GM23338 (cell line): ENCODE measurements around the gene AKR1C8. TPM values are rescaled to one million over a fixed set of nuclear protein-coding genes. Genes with fewer than 3 reads are reported as not detected.

Experiments used
- ATAC-seq: fragments of 200-7000 bp; cut with Tn5 transposase; 3 replicates; pipeline ENCODE4 v1.9.1; 2020
- DNase-seq: peaks from one replicate; pipeline ENCODE4 v3.0.0-alpha.2; 2015; ENCODE audit warnings: low spot score
- H2AFZ ChIP-seq: fragments of 200-600 bp; sonication (generic); 2 replicates; pipeline ENCODE4 v1.8.0; 2016; ENCODE audit warnings: antibody characterized with exemption, mild to moderate bottlenecking, moderate library complexity
- H3F3A ChIP-seq: fragments of 200-600 bp; sonication (generic); replicated peaks from 2 replicates; pipeline ENCODE4 v1.8.0; 2017; ENCODE audit warnings: antibody characterized with exemption, mixed run types, low read depth
- H3K27ac ChIP-seq: fragments of 200-600 bp; sonication (generic); 2 replicates; pipeline ENCODE4 v1.6.1; 2016; ENCODE audit warnings: low read depth
- H3K27me3 ChIP-seq: fragments of 200-600 bp; sonication (generic); 2 replicates; pipeline ENCODE4 v1.8.0; 2016; ENCODE audit warnings: mild to moderate bottlenecking, mixed run types, moderate library complexity; ENCODE audit not compliant: insufficient read depth
- H3K36me3 ChIP-seq: fragments of 200-600 bp; sonication (generic); 2 replicates; pipeline ENCODE4 v1.8.0; 2016; ENCODE audit warnings: mild to moderate bottlenecking; ENCODE audit not compliant: insufficient read depth
- H3K4me1 ChIP-seq: fragments of 200-600 bp; sonication (generic); 2 replicates; pipeline ENCODE4 v1.8.0; 2016; ENCODE audit warnings: mild to moderate bottlenecking, moderate library complexity; ENCODE audit not compliant: insufficient read depth
- H3K4me2 ChIP-seq: fragments of 200-600 bp; sonication (generic); 2 replicates; pipeline ENCODE4 v1.7.1; 2017; ENCODE audit warnings: mixed run types
- H3K4me3 ChIP-seq: fragments of 200-600 bp; sonication (generic); 2 replicates; pipeline ENCODE4 v1.6.1; 2016; ENCODE audit warnings: mixed run types
- H3K79me2 ChIP-seq: fragments of 200-600 bp; sonication (generic); replicated peaks from 2 replicates; pipeline ENCODE4 v1.8.0; 2017; ENCODE audit warnings: mild to moderate bottlenecking; ENCODE audit not compliant: insufficient read depth
- H3K9me2 ChIP-seq: fragments of 200-600 bp; sonication (generic); 2 replicates; pipeline ENCODE4 v1.8.0; 2017; ENCODE audit not compliant: insufficient read depth
- H4K20me1 ChIP-seq: fragments of 200-600 bp; sonication (generic); replicated peaks from 2 replicates; pipeline ENCODE4 v1.8.0; 2017; ENCODE audit warnings: mild to moderate bottlenecking; ENCODE audit not compliant: insufficient read depth
- H3K27ac Mint-ChIP-seq: 2 replicates; pipeline ENCODE4 v1.8.0; 2020; ENCODE audit warnings: inconsistent platforms, mild to moderate bottlenecking, moderate library complexity, mixed read lengths
- H3K27me3 Mint-ChIP-seq: 3 replicates; pipeline ENCODE4 v1.8.0; 2022; ENCODE audit warnings: low read depth, mild to moderate bottlenecking, moderate library complexity, mixed read lengths, inconsistent platforms; ENCODE audit not compliant: insufficient read depth, poor library complexity
- H3K36me3 Mint-ChIP-seq: 3 replicates; pipeline ENCODE4 v1.8.0; 2021; ENCODE audit warnings: low read depth, mild to moderate bottlenecking, inconsistent platforms, moderate library complexity, mixed read lengths
- H3K4me1 Mint-ChIP-seq: 3 replicates; pipeline ENCODE4 v1.8.0; 2020; ENCODE audit warnings: mild to moderate bottlenecking, inconsistent platforms, mixed read lengths
- H3K4me3 Mint-ChIP-seq: 3 replicates; pipeline ENCODE4 v1.8.0; 2021; ENCODE audit warnings: moderate library complexity, mild to moderate bottlenecking, inconsistent platforms, mixed read lengths
- H3K9me3 Mint-ChIP-seq: 3 replicates; pipeline ENCODE4 v1.8.0; 2020; ENCODE audit warnings: moderate library complexity, mild to moderate bottlenecking, inconsistent platforms, mixed read lengths
- ETS1 ChIP-seq: IDR thresholded peaks from 2 replicates; pipeline ENCODE4 v1.6.1; 2016; ENCODE audit warnings: antibody characterized with exemption
- EZH2 ChIP-seq: fragments of 200-600 bp; sonication (generic); IDR thresholded peaks from one replicate; pipeline ENCODE4 v1.8.0; 2017; ENCODE audit warnings: antibody characterized with exemption, mild to moderate bottlenecking, low read depth; ENCODE audit not compliant: unreplicated experiment
- EZH2phosphoT487 ChIP-seq: fragments of 200-600 bp; sonication (generic); IDR thresholded peaks from one replicate; pipeline ENCODE4 v1.8.1; 2018; ENCODE audit warnings: antibody characterized with exemption; ENCODE audit not compliant: unreplicated experiment
- JUNB ChIP-seq: IDR thresholded peaks from one replicate; pipeline ENCODE4 v1.6.1; 2016; ENCODE audit warnings: antibody characterized with exemption; ENCODE audit not compliant: unreplicated experiment
- NANOG ChIP-seq: IDR thresholded peaks from 2 replicates; pipeline ENCODE4 v1.6.1; 2016; ENCODE audit warnings: antibody characterized with exemption, borderline replicate concordance
- POLR2AphosphoS5 ChIP-seq: IDR thresholded peaks from 2 replicates; pipeline ENCODE4 v1.6.1; 2016; ENCODE audit warnings: antibody characterized with exemption, low read depth
- STAT1 ChIP-seq: IDR thresholded peaks from one replicate; pipeline ENCODE4 v1.6.1; 2016; ENCODE audit warnings: antibody characterized with exemption; ENCODE audit not compliant: unreplicated experiment
- ZNF114 ChIP-seq: fragments of 250-450 bp; sonication (Bioruptor Pico); IDR thresholded peaks from 2 replicates; pipeline ENCODE4 v1.5.0; 2020; ENCODE audit warnings: mild to moderate bottlenecking, moderate library complexity
- ZNF331 ChIP-seq: fragments of 250-450 bp; sonication (Bioruptor Pico); IDR thresholded peaks from 2 replicates; pipeline ENCODE4 v1.5.0; 2020; ENCODE audit warnings: low read depth, mild to moderate bottlenecking, moderate library complexity
- ZNF462 ChIP-seq: fragments of 250-450 bp; sonication (Bioruptor Pico); IDR thresholded peaks from 2 replicates; pipeline ENCODE4 v1.5.0; 2020; ENCODE audit warnings: mild to moderate bottlenecking, moderate library complexity
- polyA plus RNA-seq: library from polyadenylated mRNA; unstranded; fragments of >200 nt; fragmentation: Nextera tagmentation; extraction: Ambion mirVana; gene quantifications from 2 replicates; pipeline ENCODE4 v1.2.1, GENCODE V29; 2016
- total RNA-seq: library from RNA; depleted of rRNA; stranded (reverse); fragments of >200 nt; shearing (Covaris generic); gene quantifications from 2 replicates; pipeline ENCODE4 v1.2.3, GENCODE V29; 2014
- TF ChIP-seq, protein P1 (sequence below), 2 experiments: fragments of 200-600 bp in 1 of 2; sonication (generic) in 1 of 2; conservative IDR thresholded peaks; 2 replicates each; pipeline versions ENCODE4 v1.5.1 to v1.6.1; 2016 to 2017; ENCODE audit warnings: antibody characterized with exemption in 2 of 2, low read depth in 2 of 2, mild to moderate bottlenecking in 2 of 2, moderate library complexity in 1 of 2
- TF ChIP-seq, protein P2 (sequence below): IDR thresholded peaks from one replicate; pipeline ENCODE4 v1.6.1; 2018; ENCODE audit warnings: antibody characterized with exemption; ENCODE audit not compliant: unreplicated experiment

Gene AKR1C8
- total and polyA plus RNA-seq, 2 experiments from 2014 or later, result not detected

DNA sequence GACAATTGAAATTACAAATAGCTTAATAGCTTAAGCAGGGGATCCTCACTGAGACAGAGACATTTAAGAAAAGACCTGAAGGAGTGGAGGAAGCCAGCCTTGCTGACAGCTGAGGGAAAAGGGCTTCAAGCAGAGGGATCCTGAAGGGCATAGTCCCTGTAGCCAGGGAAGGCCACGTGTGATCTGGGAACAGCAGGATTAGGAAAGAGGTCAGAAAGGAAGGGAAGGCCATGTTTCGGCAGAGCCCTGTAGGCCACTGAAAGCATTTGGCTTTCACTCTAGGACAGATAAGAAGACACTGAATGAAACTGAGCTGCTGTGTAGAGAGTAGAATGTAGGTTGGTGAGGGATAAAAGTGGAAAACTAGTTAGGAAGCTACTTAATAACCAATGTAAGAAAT lies 3.4 kb upstream of the AKR1C8 start (continued):
- TF ChIP-seq ZNF331 (CRISPR knock-in tag), result no peak
- TF ChIP-seq EZH2, result no peak
- no peak for TF ChIP-seq ETS1
- TF ChIP-seq, protein P1, sequence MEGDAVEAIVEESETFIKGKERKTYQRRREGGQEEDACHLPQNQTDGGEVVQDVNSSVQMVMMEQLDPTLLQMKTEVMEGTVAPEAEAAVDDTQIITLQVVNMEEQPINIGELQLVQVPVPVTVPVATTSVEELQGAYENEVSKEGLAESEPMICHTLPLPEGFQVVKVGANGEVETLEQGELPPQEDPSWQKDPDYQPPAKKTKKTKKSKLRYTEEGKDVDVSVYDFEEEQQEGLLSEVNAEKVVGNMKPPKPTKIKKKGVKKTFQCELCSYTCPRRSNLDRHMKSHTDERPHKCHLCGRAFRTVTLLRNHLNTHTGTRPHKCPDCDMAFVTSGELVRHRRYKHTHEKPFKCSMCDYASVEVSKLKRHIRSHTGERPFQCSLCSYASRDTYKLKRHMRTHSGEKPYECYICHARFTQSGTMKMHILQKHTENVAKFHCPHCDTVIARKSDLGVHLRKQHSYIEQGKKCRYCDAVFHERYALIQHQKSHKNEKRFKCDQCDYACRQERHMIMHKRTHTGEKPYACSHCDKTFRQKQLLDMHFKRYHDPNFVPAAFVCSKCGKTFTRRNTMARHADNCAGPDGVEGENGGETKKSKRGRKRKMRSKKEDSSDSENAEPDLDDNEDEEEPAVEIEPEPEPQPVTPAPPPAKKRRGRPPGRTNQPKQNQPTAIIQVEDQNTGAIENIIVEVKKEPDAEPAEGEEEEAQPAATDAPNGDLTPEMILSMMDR (conservative IDR thresholded peaks at IDR 0.05; ENCODE audit: low read depth in 2 of 2), result no peak

DNA sequence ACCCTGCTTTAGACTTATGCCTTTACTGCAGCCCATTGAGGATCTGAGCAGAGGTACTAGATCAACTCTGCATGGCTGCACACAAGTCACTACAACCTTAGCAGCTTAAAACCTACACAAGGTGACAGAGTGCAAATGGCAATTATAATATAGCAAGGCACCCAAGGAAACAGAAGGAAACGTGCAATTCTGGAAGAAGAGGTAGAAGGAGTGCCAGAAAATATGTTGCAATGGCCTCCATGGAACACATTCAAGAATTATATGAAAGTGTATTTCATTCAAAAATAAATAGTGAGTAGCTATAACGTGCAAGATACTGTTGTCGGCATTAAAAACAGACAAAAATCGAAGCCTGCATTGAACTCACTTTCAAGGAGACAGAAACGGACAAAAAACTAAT lies 2.9 kb upstream of the AKR1C8 start:
- no peak for ATAC-seq
- no peaks in the 10 kb centered on the region for H3K4me1 ChIP-seq
- Mint-ChIP-seq H3K27ac (no peak overlapping the region), H3K36me3 (no peaks in the 10 kb centered on the region), H3K4me1 (no peaks in the 10 kb centered on the region), H3K27me3 (peaks cover 1% of the 10 kb centered on the region), H3K9me3 (peaks cover 5% of the 10 kb centered on the region; the same call in 1 of the 3 replicates), H3K4me3 (no peak overlapping the region)
- no peaks in the 10 kb centered on the region for H3F3A ChIP-seq
- no peak overlapping the region for H3K4me3 ChIP-seq
- H3K27ac ChIP-seq, result no peak overlapping the region
- H3K36me3 ChIP-seq, result no peaks in the 10 kb centered on the region
- H3K79me2 ChIP-seq, result no peaks in the 10 kb centered on the region
- no peaks in the 10 kb centered on the region for H3K27me3 ChIP-seq
- peak overlapping the region; percentile 39; the same call in 1 of the 2 replicates for H2AFZ ChIP-seq
- H4K20me1 ChIP-seq, result no peaks in the 10 kb centered on the region
- no peak overlapping the region for H3K4me2 ChIP-seq
- no peak for DNase-seq
- H3K9me2 ChIP-seq, result no peaks in the 10 kb centered on the region
- no peak for TF ChIP-seq STAT1
- TF ChIP-seq NANOG, result no peak
- no peak for TF ChIP-seq EZH2phosphoT487
- TF ChIP-seq ZNF114, result no peak
- no peak for TF ChIP-seq EZH2
- no peak for TF ChIP-seq ETS1
- TF ChIP-seq, protein P2, sequence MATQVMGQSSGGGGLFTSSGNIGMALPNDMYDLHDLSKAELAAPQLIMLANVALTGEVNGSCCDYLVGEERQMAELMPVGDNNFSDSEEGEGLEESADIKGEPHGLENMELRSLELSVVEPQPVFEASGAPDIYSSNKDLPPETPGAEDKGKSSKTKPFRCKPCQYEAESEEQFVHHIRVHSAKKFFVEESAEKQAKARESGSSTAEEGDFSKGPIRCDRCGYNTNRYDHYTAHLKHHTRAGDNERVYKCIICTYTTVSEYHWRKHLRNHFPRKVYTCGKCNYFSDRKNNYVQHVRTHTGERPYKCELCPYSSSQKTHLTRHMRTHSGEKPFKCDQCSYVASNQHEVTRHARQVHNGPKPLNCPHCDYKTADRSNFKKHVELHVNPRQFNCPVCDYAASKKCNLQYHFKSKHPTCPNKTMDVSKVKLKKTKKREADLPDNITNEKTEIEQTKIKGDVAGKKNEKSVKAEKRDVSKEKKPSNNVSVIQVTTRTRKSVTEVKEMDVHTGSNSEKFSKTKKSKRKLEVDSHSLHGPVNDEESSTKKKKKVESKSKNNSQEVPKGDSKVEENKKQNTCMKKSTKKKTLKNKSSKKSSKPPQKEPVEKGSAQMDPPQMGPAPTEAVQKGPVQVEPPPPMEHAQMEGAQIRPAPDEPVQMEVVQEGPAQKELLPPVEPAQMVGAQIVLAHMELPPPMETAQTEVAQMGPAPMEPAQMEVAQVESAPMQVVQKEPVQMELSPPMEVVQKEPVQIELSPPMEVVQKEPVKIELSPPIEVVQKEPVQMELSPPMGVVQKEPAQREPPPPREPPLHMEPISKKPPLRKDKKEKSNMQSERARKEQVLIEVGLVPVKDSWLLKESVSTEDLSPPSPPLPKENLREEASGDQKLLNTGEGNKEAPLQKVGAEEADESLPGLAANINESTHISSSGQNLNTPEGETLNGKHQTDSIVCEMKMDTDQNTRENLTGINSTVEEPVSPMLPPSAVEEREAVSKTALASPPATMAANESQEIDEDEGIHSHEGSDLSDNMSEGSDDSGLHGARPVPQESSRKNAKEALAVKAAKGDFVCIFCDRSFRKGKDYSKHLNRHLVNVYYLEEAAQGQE, result no peak
- TF ChIP-seq POLR2AphosphoS5, result no peak
- TF ChIP-seq JUNB, result no peak
- no peak for TF ChIP-seq ZNF462 (CRISPR knock-in tag)
